Naive thymus-derived CD4-positive, alpha-beta T cell (primary cell): ENCODE measurements around the gene LRRC45. TPM values are rescaled to one million over a fixed set of nuclear protein-coding genes. Genes with fewer than 3 reads are reported as not detected.

Experiments used
- ATAC-seq: fragments of 150-1000 bp; cut with Tn5 transposase; 2 replicates; pipeline ENCODE4 v1.10.0; 2021; ENCODE audit warnings: mild to moderate bottlenecking, moderate library complexity
- CTCF ChIA-PET: fragments of 350-600 bp; sonication (Branson Sonifier 250); formaldehyde crosslinking; loops from one replicate; lab custom pipeline; 2021; ENCODE audit warnings: antibody characterized with exemption; lab: Charles Lee
- POLR2A ChIA-PET: fragments of 350-600 bp; sonication (Branson Sonifier 250); formaldehyde crosslinking; loops from one replicate; lab custom pipeline; 2021; ENCODE audit warnings: antibody characterized with exemption, inconsistent platforms; lab: Charles Lee
- DNase-seq, 9 donors: peaks; one replicate each; pipeline versions ENCODE4 v3.0.0 to v3.0.0-alpha.2; 2020 to 2022; ENCODE audit warnings: mixed read lengths in 1 of 9
- H3K27ac ChIP-seq: one replicate; pipeline ENCODE4 v1.7.0; 2013; ENCODE audit warnings: mild to moderate bottlenecking, low read depth, low read length, moderate library complexity
- H3K27me3 ChIP-seq, 2 donors: one replicate each; pipeline ENCODE4 v1.7.0; 2013; ENCODE audit warnings: low read length in 2 of 2, mild to moderate bottlenecking in 2 of 2, moderate library complexity in 2 of 2; ENCODE audit not compliant: control insufficient read depth in 2 of 2, insufficient read depth in 2 of 2
- H3K36me3 ChIP-seq, 3 experiments: 1 replicate in 2 of 3; 2 replicates in 1 of 3; pipeline ENCODE4 v1.7.0; 2013; ENCODE audit warnings: low read length in 3 of 3, mild to moderate bottlenecking in 3 of 3, moderate library complexity in 1 of 3; ENCODE audit not compliant: insufficient read depth in 3 of 3, control insufficient read depth in 2 of 3
- H3K4me1 ChIP-seq, 2 donors: one replicate each; pipeline ENCODE4 v1.7.0; 2013; ENCODE audit warnings: low read length in 2 of 2, mild to moderate bottlenecking in 2 of 2, moderate library complexity in 1 of 2; ENCODE audit not compliant: control insufficient read depth in 2 of 2, insufficient read depth in 2 of 2
- H3K4me3 ChIP-seq: 2 replicates; pipeline ENCODE4 v1.7.0; 2013; ENCODE audit warnings: mild to moderate bottlenecking, low read length
- H3K9me3 ChIP-seq, 3 experiments: 1 replicate in 2 of 3; 2 replicates in 1 of 3; pipeline ENCODE4 v1.7.0; 2013; ENCODE audit warnings: low read length in 3 of 3; ENCODE audit not compliant: control insufficient read depth in 2 of 3
- H3K27ac Mint-ChIP-seq, 9 donors: one replicate each; pipeline ENCODE4 v1.8.0; 2020 to 2022; ENCODE audit warnings: mixed read lengths in 9 of 9, mild to moderate bottlenecking in 8 of 9, moderate library complexity in 5 of 9, inconsistent platforms in 2 of 9
- H3K27me3 Mint-ChIP-seq, 5 donors: one replicate each; pipeline ENCODE4 v1.8.0; 2021 to 2022; ENCODE audit warnings: mixed read lengths in 5 of 5, mild to moderate bottlenecking in 1 of 5
- H3K36me3 Mint-ChIP-seq, 5 donors: one replicate each; pipeline ENCODE4 v1.8.0; 2020 to 2022; ENCODE audit warnings: mixed read lengths in 5 of 5, mild to moderate bottlenecking in 3 of 5, inconsistent platforms in 1 of 5
- H3K4me1 Mint-ChIP-seq, 7 donors: one replicate each; pipeline ENCODE4 v1.8.0; 2020 to 2022; ENCODE audit warnings: mixed read lengths in 7 of 7, mild to moderate bottlenecking in 3 of 7, inconsistent platforms in 1 of 7
- H3K4me3 Mint-ChIP-seq, 10 donors: one replicate each; pipeline ENCODE4 v1.8.0; 2020 to 2022; ENCODE audit warnings: mild to moderate bottlenecking in 10 of 10, mixed read lengths in 10 of 10, moderate library complexity in 6 of 10, inconsistent platforms in 2 of 10
- H3K9me3 Mint-ChIP-seq, 11 donors: one replicate each; pipeline ENCODE4 v1.8.0; 2020 to 2022; ENCODE audit warnings: mixed read lengths in 11 of 11, mild to moderate bottlenecking in 4 of 11, inconsistent platforms in 1 of 11, moderate library complexity in 1 of 11
- intact Hi-C, 2 donors: fragments of 100-400 bp; cut with micrococcal nuclease; formaldehyde crosslinking; loops; one replicate each; pipeline ENCODE4 v1.15.1; 2023
- polyA plus RNA-seq, 2 donors: library from polyadenylated mRNA; unstranded; fragments of 300-500 nt; fragmentation: Illumina TruSeq; gene quantifications; one replicate each; pipeline ENCODE4 v1.2.3, GENCODE V29; 2021
- total RNA-seq, 6 experiments: library from RNA in 5 of 6; stranded (reverse) in 5 of 6; gene quantifications; 1 replicate in 5 of 6; 2 replicates in 1 of 6; pipeline ENCODE4 v1.2.3 and lab custom pipeline; 2021 to 2026

The LRRC45 gene
- total and polyA plus RNA-seq, 7 experiments from 2014 or later: 4.1 to 39.1 (median 12.0) TPM

- ChIA-PET CTCF (no interaction called here), POLR2A (no interaction called here)
- Histone ChIP-seq H3K27me3 (no peaks in the 10 kb centered on the region), H3K9me3 (no peaks in the 10 kb centered on the region), H3K4me3 (no peak overlapping the region), H3K27ac (no peak overlapping the region), H3K36me3 (peaks cover 0 to 4% (median 0%) of the 10 kb centered on the region in 3 experiments), H3K4me1 (no peaks in the 10 kb centered on the region)
- DNase-seq (no peak), ATAC-seq (no peak)
- H3K4me1 Mint-ChIP-seq: peaks cover 0 to 3% (median 0%) of the 10 kb centered on the region in 7 donors
- H3K27ac Mint-ChIP-seq: no peak overlapping the region
- H3K36me3 Mint-ChIP-seq: no peaks in the 10 kb centered on the region
- intact Hi-C loops: no loop called here
- H3K27me3 Mint-ChIP-seq: no peaks in the 10 kb centered on the region
- H3K9me3 Mint-ChIP-seq: no peaks in the 10 kb centered on the region
- H3K4me3 Mint-ChIP-seq: no peak overlapping the region
Observed at GRCh38 chr17:82006468-82007227, 16.5 kb upstream of the LRRC45 start.

DNA sequence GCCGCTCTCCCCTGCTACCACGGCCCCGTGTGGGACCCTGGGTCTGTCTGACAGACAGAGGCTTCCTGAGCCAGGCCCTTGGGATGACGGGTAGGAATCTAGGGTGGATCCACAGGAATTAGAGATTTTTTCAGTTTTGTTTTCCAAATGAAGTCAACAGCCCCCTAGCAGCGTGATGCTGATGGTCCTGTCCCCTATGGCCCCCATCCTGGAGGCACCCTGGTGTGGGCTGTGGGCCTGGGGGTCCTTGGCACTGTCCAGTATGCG lies 15.9 kb upstream of the LRRC45 start:
- intact Hi-C loops: no loop called here
- H3K36me3 Mint-ChIP-seq: no peaks in the 10 kb centered on the region
- Histone ChIP-seq H3K36me3 (peaks cover 0 to 9% (median 0%) of the 10 kb centered on the region in 3 experiments), H3K4me3 (no peak overlapping the region), H3K27ac (no peak overlapping the region), H3K27me3 (no peaks in the 10 kb centered on the region), H3K9me3 (no peaks in the 10 kb centered on the region), H3K4me1 (no peaks in the 10 kb centered on the region)
- peaks cover 0 to 3% (median 0%) of the 10 kb centered on the region in 7 donors for H3K4me1 Mint-ChIP-seq
- ChIA-PET CTCF (no interaction called here), POLR2A (no interaction called here)
- ATAC-seq: no peak
- no peak for DNase-seq
- H3K27me3 Mint-ChIP-seq: no peaks in the 10 kb centered on the region
- no peak overlapping the region for H3K27ac Mint-ChIP-seq
- no peak overlapping the region for H3K4me3 Mint-ChIP-seq
- H3K9me3 Mint-ChIP-seq: no peaks in the 10 kb centered on the region

DNA sequence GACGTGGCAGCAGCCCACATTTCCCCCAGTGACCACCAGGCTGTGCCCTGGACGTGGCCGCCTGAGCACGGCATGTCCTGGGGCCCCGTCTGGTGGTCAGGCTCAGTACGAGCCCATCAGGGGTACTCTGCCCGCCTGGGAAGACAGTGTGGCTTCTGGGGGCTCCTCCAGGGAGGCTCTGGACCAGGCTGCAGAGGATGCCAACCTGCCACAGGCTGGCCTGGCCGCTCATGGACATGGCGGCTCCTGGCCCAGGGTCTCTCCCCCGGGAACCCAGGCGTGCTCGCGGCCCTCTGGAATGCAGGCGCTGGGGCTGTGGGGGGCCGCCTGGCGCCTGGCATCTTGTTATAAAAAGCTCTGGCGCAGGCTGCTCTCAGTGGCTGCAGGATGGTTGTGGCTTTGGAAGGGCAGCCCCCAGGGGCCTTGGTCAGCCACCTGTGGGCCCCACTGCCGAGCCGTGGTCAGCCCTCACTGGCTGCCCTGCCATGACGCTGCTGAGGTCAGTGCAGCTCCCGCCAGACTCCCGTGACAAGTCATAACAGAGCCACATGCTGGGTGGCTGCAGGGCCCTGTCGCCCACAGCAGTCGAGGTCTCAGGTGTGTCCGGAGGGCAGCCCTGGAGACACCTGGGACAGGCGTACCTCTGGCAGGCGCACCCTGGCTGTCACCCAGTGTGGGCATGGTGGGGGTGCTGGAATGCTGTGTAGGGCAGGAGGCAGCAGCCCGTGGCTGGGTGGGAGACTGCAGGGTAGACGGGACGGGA lies 15.4 kb upstream of the LRRC45 start:
- Histone ChIP-seq H3K27me3 (no peaks in the 10 kb centered on the region), H3K4me3 (no peak overlapping the region), H3K36me3 (peaks cover 0 to 10% (median 0%) of the 10 kb centered on the region in 3 experiments), H3K9me3 (no peaks in the 10 kb centered on the region), H3K4me1 (no peaks in the 10 kb centered on the region), H3K27ac (no peak overlapping the region)
- no peaks in the 10 kb centered on the region for H3K36me3 Mint-ChIP-seq
- DNase-seq (no peak), ATAC-seq (no peak)
- H3K4me3 Mint-ChIP-seq: no peak overlapping the region
- intact Hi-C loops: no loop called here
- H3K9me3 Mint-ChIP-seq: no peaks in the 10 kb centered on the region
- no peak overlapping the region for H3K27ac Mint-ChIP-seq
- ChIA-PET POLR2A (no interaction called here), CTCF (no interaction called here)
- no peaks in the 10 kb centered on the region for H3K27me3 Mint-ChIP-seq
- peaks cover 0 to 3% (median 0%) of the 10 kb centered on the region in 7 donors for H3K4me1 Mint-ChIP-seq

DNA sequence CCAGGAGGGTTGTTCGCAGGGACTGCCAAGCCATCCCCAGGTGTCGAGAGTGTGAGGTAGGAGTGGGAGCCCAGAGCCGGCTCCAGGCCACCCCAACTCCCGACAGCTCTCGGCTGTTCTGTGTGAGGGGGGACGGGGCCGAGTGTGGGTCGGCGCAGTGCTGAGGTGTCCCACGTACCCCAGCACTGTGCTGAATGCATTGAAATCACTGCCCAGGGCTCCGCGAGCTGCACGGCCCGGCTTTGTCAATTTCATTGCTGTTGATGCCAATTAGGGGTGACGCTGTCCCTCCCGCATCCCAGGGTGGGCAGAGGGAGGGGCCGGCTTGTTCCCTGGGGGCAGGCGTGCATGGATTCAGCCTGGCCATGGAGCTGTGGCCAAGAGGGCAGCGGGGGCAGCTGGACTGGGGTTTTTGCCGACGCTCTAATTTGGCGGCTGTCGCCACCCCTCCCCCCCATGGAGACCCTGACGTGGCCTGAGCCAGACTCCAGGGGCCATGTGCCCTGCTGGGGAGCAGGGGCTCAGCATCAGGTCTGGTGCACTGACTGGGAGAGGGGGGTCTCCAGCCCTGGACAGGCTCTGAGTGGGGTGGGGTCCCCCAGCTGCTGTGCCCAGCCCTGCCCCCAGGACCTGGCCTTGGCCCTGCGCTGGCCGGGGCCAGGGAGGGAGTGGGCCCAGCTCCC lies 14.7 kb upstream of the LRRC45 start:
- H3K27ac Mint-ChIP-seq: no peak overlapping the region
- POLR2A ChIA-PET: interaction anchor here (0.5 to 0.7 kb wide), 2 partner anchors 11 to 145 kb away, joined by 3 read pairs; no protein-coding TSS in a partner anchor
- H3K4me3 ChIP-seq: no peak overlapping the region
- H3K36me3 ChIP-seq: peaks cover 0 to 10% (median 0%) of the 10 kb centered on the region in 3 experiments
- no peaks in the 10 kb centered on the region for H3K9me3 ChIP-seq
- no peak overlapping the region for H3K27ac ChIP-seq
- no peaks in the 10 kb centered on the region for H3K9me3 Mint-ChIP-seq
- no peaks in the 10 kb centered on the region for H3K27me3 Mint-ChIP-seq
- no peak overlapping the region for H3K4me3 Mint-ChIP-seq
- intact Hi-C loops: no loop called here
- CTCF ChIA-PET: no interaction called here
- DNase-seq: no peak
- H3K4me1 ChIP-seq: no peaks in the 10 kb centered on the region
- H3K27me3 ChIP-seq: no peaks in the 10 kb centered on the region
- peaks cover 0 to 3% (median 0%) of the 10 kb centered on the region in 7 donors for H3K4me1 Mint-ChIP-seq
- ATAC-seq: no peak
- no peaks in the 10 kb centered on the region for H3K36me3 Mint-ChIP-seq

GRCh38 chr17:82008941-82009405 lies 14.1 kb upstream of the LRRC45 start:
- intact Hi-C loops: no loop called here
- DNase-seq: no peak

GRCh38 chr17:82009413-82009812 lies 13.7 kb upstream of the LRRC45 start:
- ChIA-PET POLR2A (interaction anchor here (0.5 kb wide), 1 partner anchor 12 kb away, joined by 3 read pairs; no protein-coding TSS in a partner anchor), CTCF (no interaction called here)
- peaks cover 0 to 3% (median 0%) of the 10 kb centered on the region in 7 donors for H3K4me1 Mint-ChIP-seq
- no peak overlapping the region for H3K4me3 ChIP-seq
- H3K27ac Mint-ChIP-seq: no peak overlapping the region
- H3K36me3 Mint-ChIP-seq: no peaks in the 10 kb centered on the region
- H3K27me3 ChIP-seq: no peaks in the 10 kb centered on the region
- peaks cover 0 to 10% (median 0%) of the 10 kb centered on the region in 3 experiments for H3K36me3 ChIP-seq
- H3K4me1 ChIP-seq: no peaks in the 10 kb centered on the region
- H3K27me3 Mint-ChIP-seq: no peaks in the 10 kb centered on the region
- intact Hi-C loops: no loop called here
- H3K4me3 Mint-ChIP-seq: no peak overlapping the region
- no peaks in the 10 kb centered on the region for H3K9me3 Mint-ChIP-seq
- H3K27ac ChIP-seq: no peak overlapping the region
- no peak for DNase-seq
- H3K9me3 ChIP-seq: no peaks in the 10 kb centered on the region
- ATAC-seq: no peak

More at GRCh38 chr17:82008941-82009405, 14.1 kb upstream of the LRRC45 start:
- H3K4me3 ChIP-seq: no peak overlapping the region
- Mint-ChIP-seq H3K27ac (no peak overlapping the region), H3K36me3 (no peaks in the 10 kb centered on the region), H3K4me3 (no peak overlapping the region), H3K27me3 (no peaks in the 10 kb centered on the region), H3K9me3 (no peaks in the 10 kb centered on the region), H3K4me1 (peaks cover 0 to 3% (median 0%) of the 10 kb centered on the region in 7 donors)
- H3K9me3 ChIP-seq: no peaks in the 10 kb centered on the region
- CTCF ChIA-PET: no interaction called here
- no peak overlapping the region for H3K27ac ChIP-seq
- POLR2A ChIA-PET: interaction anchor here (0.5 to 0.7 kb wide), 2 partner anchors 12 to 145 kb away, joined by 3 read pairs; no protein-coding TSS in a partner anchor
- no peaks in the 10 kb centered on the region for H3K27me3 ChIP-seq
- ATAC-seq: no peak
- peaks cover 0 to 10% (median 0%) of the 10 kb centered on the region in 3 experiments for H3K36me3 ChIP-seq
- no peaks in the 10 kb centered on the region for H3K4me1 ChIP-seq
